Lower lobe of right lung (tissue), 2 donors: Measurements from ENCODE around the gene ZBTB45. TPM values are rescaled to one million over a fixed set of nuclear protein-coding genes. Genes with fewer than 3 reads are reported as not detected.

Experiments
- ATAC-seq, 2 donors: fragments of 200-7000 bp; cut with Tn5 transposase; one replicate each; pipeline ENCODE4 v1.9.1; 2020 to 2022; ENCODE audit warnings: mild to moderate bottlenecking in 2 of 2, moderate library complexity in 2 of 2
- DNase-seq: peaks from one replicate; pipeline ENCODE4 v3.0.0-alpha.2; 2020
- H3K27ac ChIP-seq: fragments of 200-600 bp; one replicate; pipeline ENCODE4 v1.8.0; 2022
- H3K27me3 ChIP-seq: fragments of 200-600 bp; one replicate; pipeline ENCODE4 v1.8.0; 2022; ENCODE audit warnings: low read depth
- H3K36me3 ChIP-seq: fragments of 200-600 bp; one replicate; pipeline ENCODE4 v1.8.0; 2022; ENCODE audit warnings: mild to moderate bottlenecking
- H3K4me1 ChIP-seq: fragments of 200-600 bp; one replicate; pipeline ENCODE4 v1.8.0; 2022
- H3K4me3 ChIP-seq: fragments of 200-600 bp; one replicate; pipeline ENCODE4 v1.8.0; 2022; ENCODE audit warnings: mild to moderate bottlenecking
- H3K9me3 ChIP-seq: fragments of 200-600 bp; one replicate; pipeline ENCODE4 v1.8.0; 2022
- intact Hi-C: fragments of 100-400 bp; cut with DNase I; formaldehyde crosslinking; loops from one replicate; pipeline ENCODE4 v1.11.0; 2022
- total RNA-seq: library from RNA; stranded (reverse); fragmentation: NEBNext Ultra II Directional; extraction: Animal tissue kit (Norgen Biotek cat#: 25700); gene quantifications from one replicate; pipeline ENCODE4 v1.2.1, GENCODE V29; 2021
- TF ChIP-seq, protein P1 (sequence below): fragments of 200-600 bp; IDR thresholded peaks from one replicate; pipeline ENCODE4 v1.8.0; 2022; ENCODE audit warnings: antibody characterized with exemption, mild to moderate bottlenecking
- donor health status: DM: no; HTN: yes; CAD: no; lungs with severe emphysema.

ZBTB45 gene
- total RNA-seq, 1 donor from 2014 or later: 14.1 TPM

DNA sequence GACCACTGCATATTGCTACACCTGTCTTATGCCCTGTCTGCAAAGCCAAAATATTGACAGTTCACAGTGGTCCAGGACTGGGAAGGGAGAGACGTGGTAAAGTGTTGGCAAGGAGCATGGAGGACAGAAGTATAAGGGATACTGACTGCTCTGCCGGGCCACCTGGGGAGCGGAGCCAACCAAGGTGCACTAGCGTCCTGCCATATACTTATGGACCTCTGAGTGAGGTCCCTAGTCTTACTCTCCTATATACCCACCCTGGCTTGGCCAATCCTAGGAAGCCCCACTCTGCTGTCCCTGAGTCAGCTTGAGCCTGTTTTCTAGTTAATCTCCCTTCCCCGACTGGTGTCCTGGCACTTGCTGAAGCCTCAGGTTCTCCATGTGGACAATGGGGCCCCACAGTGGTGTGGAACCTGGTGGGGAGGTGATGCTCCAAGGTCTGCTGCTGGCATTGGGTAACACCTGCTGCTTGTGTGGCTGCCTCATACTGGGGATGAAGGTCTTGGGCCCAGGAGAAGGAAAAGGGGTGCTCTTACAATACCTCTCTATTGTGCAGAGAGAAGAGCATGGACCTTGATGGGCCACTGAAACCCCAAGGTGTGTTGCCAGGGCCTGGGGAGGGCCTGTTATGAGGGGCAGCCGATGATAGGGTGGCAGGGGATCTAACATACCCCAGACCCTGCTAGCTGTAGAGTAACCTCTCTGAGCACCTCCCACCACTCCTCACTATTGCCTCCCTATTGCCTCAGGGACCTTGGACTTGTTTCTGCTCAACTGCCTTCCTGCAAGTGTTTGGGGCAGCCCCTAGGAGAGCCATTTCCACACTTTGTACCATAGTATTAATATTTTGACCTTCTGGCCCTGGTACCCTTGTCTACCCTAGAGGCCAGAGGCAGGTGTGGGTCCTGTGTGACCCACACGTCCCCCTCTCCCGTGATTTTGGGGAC lies 17.5 kb upstream of the ZBTB45 start:
- DNase-seq (no peak), ATAC-seq (peak; percentile 10 to 37)
- no peaks in the 10 kb centered on the region for H3K9me3 ChIP-seq
- no peak overlapping the region for H3K4me3 ChIP-seq
- H3K27ac ChIP-seq: no peak overlapping the region
- H3K27me3 ChIP-seq: peaks cover 15% of the 10 kb centered on the region
- peaks cover 12% of the 10 kb centered on the region for H3K4me1 ChIP-seq
- no peaks in the 10 kb centered on the region for H3K36me3 ChIP-seq
- intact Hi-C loops: no loop called here
- TF ChIP-seq, protein P1, sequence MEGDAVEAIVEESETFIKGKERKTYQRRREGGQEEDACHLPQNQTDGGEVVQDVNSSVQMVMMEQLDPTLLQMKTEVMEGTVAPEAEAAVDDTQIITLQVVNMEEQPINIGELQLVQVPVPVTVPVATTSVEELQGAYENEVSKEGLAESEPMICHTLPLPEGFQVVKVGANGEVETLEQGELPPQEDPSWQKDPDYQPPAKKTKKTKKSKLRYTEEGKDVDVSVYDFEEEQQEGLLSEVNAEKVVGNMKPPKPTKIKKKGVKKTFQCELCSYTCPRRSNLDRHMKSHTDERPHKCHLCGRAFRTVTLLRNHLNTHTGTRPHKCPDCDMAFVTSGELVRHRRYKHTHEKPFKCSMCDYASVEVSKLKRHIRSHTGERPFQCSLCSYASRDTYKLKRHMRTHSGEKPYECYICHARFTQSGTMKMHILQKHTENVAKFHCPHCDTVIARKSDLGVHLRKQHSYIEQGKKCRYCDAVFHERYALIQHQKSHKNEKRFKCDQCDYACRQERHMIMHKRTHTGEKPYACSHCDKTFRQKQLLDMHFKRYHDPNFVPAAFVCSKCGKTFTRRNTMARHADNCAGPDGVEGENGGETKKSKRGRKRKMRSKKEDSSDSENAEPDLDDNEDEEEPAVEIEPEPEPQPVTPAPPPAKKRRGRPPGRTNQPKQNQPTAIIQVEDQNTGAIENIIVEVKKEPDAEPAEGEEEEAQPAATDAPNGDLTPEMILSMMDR: no peak

DNA sequence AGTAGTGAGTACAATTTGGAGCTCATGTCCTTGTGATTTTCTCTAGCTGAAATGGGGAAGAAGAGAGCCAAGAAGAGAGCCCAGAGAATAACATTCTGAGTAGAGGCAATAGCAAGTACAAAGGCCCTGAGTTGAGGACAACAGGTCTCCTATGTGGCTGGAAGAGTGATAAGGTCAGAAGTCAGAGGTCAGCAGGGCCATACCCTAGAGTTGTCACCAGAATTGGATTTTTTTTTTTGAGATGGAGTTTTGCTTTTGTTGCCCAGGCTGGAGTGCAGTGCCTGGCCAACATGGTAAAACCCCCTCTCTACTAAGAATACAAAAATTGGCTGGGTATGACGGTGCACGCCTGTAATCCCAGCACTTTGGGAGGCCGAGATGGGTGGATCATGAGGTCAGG lies 16.2 kb upstream of the ZBTB45 start:
- Histone ChIP-seq H3K4me3 (no peak overlapping the region), H3K9me3 (no peaks in the 10 kb centered on the region), H3K36me3 (no peaks in the 10 kb centered on the region), H3K27ac (no peak overlapping the region), H3K27me3 (peaks cover 15% of the 10 kb centered on the region), H3K4me1 (peaks cover 12% of the 10 kb centered on the region)
- TF ChIP-seq, protein P1: no peak
- intact Hi-C loops: no loop called here
- ATAC-seq (no peak), DNase-seq (no peak)

DNA sequence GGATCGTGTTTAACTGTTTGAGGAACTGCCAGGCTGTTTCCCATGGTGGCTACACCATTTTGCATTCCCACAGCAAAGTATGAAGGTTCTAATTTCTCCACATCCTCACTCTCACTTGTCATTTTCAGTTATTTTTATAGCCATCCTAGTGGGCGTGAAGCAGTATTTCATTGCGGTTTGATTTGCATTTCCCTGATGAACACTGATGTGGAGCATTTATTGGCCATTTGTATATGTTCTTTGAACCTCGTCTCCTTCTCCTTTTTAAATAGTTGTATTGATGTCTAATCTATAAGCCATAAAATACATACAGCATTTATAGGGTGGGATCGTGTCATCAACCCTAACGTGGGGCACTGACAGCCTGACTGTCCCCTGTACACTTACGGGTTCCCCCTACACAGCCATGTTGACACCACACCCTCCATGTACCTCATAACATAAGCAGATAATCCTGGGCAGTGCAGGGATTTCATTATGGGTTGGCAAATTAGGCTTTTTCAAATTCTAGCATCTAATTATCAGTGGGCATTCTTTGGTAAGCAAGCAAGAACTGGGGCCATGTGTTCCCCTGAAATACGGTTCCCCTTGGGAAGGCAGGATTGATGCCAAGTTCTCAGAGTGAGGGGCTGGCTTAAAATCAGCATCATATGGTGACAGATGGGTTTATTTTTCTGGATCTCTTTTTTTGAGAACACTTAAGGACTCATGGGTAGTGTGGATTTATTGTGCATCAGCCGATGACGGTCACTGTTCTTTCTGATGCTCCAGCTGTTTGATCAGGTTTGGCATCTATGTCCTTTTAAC lies 11.6 kb upstream of the ZBTB45 start:
- DNase-seq (no peak), ATAC-seq (no peak)
- Histone ChIP-seq H3K4me3 (no peak overlapping the region), H3K27ac (no peak overlapping the region), H3K4me1 (no peaks in the 10 kb centered on the region), H3K36me3 (no peaks in the 10 kb centered on the region), H3K27me3 (no peaks in the 10 kb centered on the region), H3K9me3 (no peaks in the 10 kb centered on the region)
- TF ChIP-seq, protein P1: no peak
- intact Hi-C loops: no loop called here

DNA sequence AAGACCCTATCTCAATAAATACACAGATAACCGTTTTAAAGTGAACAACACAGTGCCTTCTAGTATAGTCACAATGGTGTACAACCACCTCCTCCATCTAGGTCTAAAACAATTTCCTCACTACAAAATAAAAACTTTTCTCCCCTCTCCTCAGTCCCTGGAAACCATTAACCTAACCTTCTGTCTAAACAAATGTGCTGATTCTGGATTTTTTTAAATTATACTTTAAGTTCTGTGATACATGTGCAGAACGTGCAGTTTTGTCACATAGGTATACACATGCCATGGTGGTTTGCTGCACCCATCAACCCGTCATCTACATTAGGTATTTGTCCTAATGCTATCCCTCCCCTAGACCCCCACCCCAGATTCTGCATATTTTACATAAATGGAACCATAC lies 9.8 kb upstream of the ZBTB45 start:
- H3K4me1 ChIP-seq: no peaks in the 10 kb centered on the region
- no peaks in the 10 kb centered on the region for H3K27me3 ChIP-seq
- DNase-seq (no peak), ATAC-seq (no peak)
- H3K9me3 ChIP-seq: no peaks in the 10 kb centered on the region
- intact Hi-C loops: no loop called here
- H3K36me3 ChIP-seq: no peaks in the 10 kb centered on the region
- no peak overlapping the region for H3K27ac ChIP-seq
- H3K4me3 ChIP-seq: no peak overlapping the region
- TF ChIP-seq, protein P1: no peak

DNA sequence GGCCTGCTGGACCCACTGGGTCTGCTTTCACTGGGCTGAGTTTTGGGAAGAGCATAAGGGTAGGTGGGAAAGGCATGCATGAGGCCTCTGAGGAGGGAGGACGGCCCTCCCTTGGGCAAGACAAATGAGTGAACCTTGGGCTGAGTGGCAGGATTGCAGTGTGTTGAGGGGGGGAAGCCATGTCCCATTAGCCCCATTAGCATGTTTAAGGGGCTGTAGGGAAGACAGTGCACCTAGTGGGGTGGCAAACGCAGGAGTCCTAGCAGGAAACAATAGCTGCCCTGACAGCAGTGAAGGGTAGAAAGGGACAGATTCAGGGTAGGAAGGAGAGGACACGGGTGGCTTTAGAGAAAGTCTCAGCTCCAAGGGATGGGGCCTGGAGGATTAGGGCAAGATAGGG lies 3.1 kb upstream of the ZBTB45 start:
- intact Hi-C loops: no loop called here
- ATAC-seq: no peak

More for the DNA sequence above, 3.1 kb upstream of the ZBTB45 start:
- Histone ChIP-seq H3K27me3 (no peaks in the 10 kb centered on the region), H3K36me3 (no peaks in the 10 kb centered on the region), H3K9me3 (no peaks in the 10 kb centered on the region), H3K27ac (no peak overlapping the region), H3K4me1 (peaks cover 18% of the 10 kb centered on the region), H3K4me3 (no peak overlapping the region)
- TF ChIP-seq, protein P1: no peak
- no peak for DNase-seq
